ENCODE results near the gene RBMY1D. TPM values are rescaled to one million over a fixed set of nuclear protein-coding genes. Genes with fewer than 3 reads are reported as not detected.
"Not testable (repeated sequence)": the region's sequence is repeated elsewhere in the genome, so short reads cannot be mapped to it uniquely, and the experiment has no call there.

The RBMY1D gene
- not detected in 2 replicates for polyA plus RNA-seq (2013)

- not testable (repeated sequence) for H3K4me1 ChIP-seq (ENCODE audit: control insufficient read depth in 1 of 2, insufficient read depth in 2 of 2, low read length in 2 of 2); H3K14ac ChIP-seq (ENCODE audit: low read length)
Observed at GRCh38 chrY:21894426-21894825, at the start of gene RBMY1D. RBMY1D (minus strand) TSS chrY:21894526; CDS start chrY:21892513, 2,013 bp downstream.

GRCh38 chrY:21917932-21918331 lies 23.6 kb upstream of the RBMY1D start, which contains the start of gene RBMY1E:
RBMY1E (minus strand) TSS chrY:21918032; CDS start chrY:21916054, 1,978 bp downstream.
- not testable (repeated sequence) for H3K27me3 ChIP-seq (ENCODE audit: insufficient read depth, low read length); H3K23ac ChIP-seq (ENCODE audit: low read length); DNase-seq; H3K4me2 ChIP-seq (ENCODE audit: low read length); H3K79me2 ChIP-seq (ENCODE audit: control insufficient read depth, insufficient read depth, low read length, poor library complexity); H2AFZ ChIP-seq (ENCODE audit: insufficient read depth, low read length, poor library complexity); H4K8ac ChIP-seq (ENCODE audit: low read depth, low read length); H3K4me3 ChIP-seq (ENCODE audit: low read depth, low read length); H3K9ac ChIP-seq (ENCODE audit: low read length); H3K27ac ChIP-seq (ENCODE audit: low read depth, low read length); H2AK5ac ChIP-seq (ENCODE audit: low read length); H2BK12ac ChIP-seq (ENCODE audit: low read length); H3K14ac ChIP-seq (ENCODE audit: low read length); H3K36me3 ChIP-seq (ENCODE audit: control insufficient read depth in 1 of 2, insufficient read depth in 2 of 2, low read length in 2 of 2); H4K91ac ChIP-seq (ENCODE audit: low read depth, low read length); H2BK5ac ChIP-seq (ENCODE audit: low read depth, low read length, poor library complexity); H4K12ac ChIP-seq (ENCODE audit: low read depth, low read length); H3K4me1 ChIP-seq (ENCODE audit: control insufficient read depth in 1 of 2, insufficient read depth in 2 of 2, low read length in 2 of 2); H3K4ac ChIP-seq (ENCODE audit: low read depth, low read length); H3K9me3 ChIP-seq (ENCODE audit: insufficient read depth, low read depth, low read length); H2BK120ac ChIP-seq (ENCODE audit: insufficient read depth, low read length, poor library complexity); H3K79me1 ChIP-seq (ENCODE audit: low read length); H3K18ac ChIP-seq (ENCODE audit: low read length)
- WGBS (ENCODE audit: extremely low coverage, insufficient coverage, insufficient read length): no CpG with 5 or more reads among the region's 29 CpGs

More at GRCh38 chrY:21894426-21894825, at the start of gene RBMY1D:
- H2BK120ac ChIP-seq (ENCODE audit: insufficient read depth, low read length, poor library complexity); H3K9me3 ChIP-seq (ENCODE audit: insufficient read depth, low read depth, low read length); H2AFZ ChIP-seq (ENCODE audit: insufficient read depth, low read length, poor library complexity); H3K4me3 ChIP-seq (ENCODE audit: low read depth, low read length); H4K91ac ChIP-seq (ENCODE audit: low read depth, low read length); H4K12ac ChIP-seq (ENCODE audit: low read depth, low read length); H3K27me3 ChIP-seq (ENCODE audit: insufficient read depth, low read length); H2BK5ac ChIP-seq (ENCODE audit: low read depth, low read length, poor library complexity); H3K9ac ChIP-seq (ENCODE audit: low read length); H2BK12ac ChIP-seq (ENCODE audit: low read length); H3K4ac ChIP-seq (ENCODE audit: low read depth, low read length); H3K79me1 ChIP-seq (ENCODE audit: low read length); H3K18ac ChIP-seq (ENCODE audit: low read length); H3K36me3 ChIP-seq (ENCODE audit: control insufficient read depth in 1 of 2, insufficient read depth in 2 of 2, low read length in 2 of 2); H3K79me2 ChIP-seq (ENCODE audit: control insufficient read depth, insufficient read depth, low read length, poor library complexity); H3K4me2 ChIP-seq (ENCODE audit: low read length); H3K23ac ChIP-seq (ENCODE audit: low read length); H2AK5ac ChIP-seq (ENCODE audit: low read length); DNase-seq; H3K27ac ChIP-seq (ENCODE audit: low read depth, low read length); H4K8ac ChIP-seq (ENCODE audit: low read depth, low read length): not testable (repeated sequence)
- WGBS (ENCODE audit: extremely low coverage, insufficient coverage, insufficient read length): no CpG with 5 or more reads among the region's 28 CpGs

- H2BK12ac ChIP-seq (ENCODE audit: low read length); H3K27me3 ChIP-seq (ENCODE audit: insufficient read depth, low read length): not testable (repeated sequence)
Observed at GRCh38 chrY:21869407-21870076, 24.8 kb downstream of the RBMY1D start.

GRCh38 chrY:21845481-21845880 lies 48.8 kb downstream of the RBMY1D start:
- H3K79me2 ChIP-seq (ENCODE audit: control insufficient read depth, insufficient read depth, low read length, poor library complexity): no peaks in the 10 kb centered on the region
- H4K91ac ChIP-seq (ENCODE audit: low read depth, low read length): no peak overlapping the region
- H3K36me3 ChIP-seq (ENCODE audit: control insufficient read depth in 1 of 2, insufficient read depth in 2 of 2, low read length in 2 of 2): no peaks in the 10 kb centered on the region
- H2BK120ac ChIP-seq (ENCODE audit: insufficient read depth, low read length, poor library complexity): no peak overlapping the region
- H2BK12ac ChIP-seq (ENCODE audit: low read length): no peak overlapping the region
- no peaks in the 10 kb centered on the region for H3K27me3 ChIP-seq (ENCODE audit: insufficient read depth, low read length)
- peaks cover 5% of the 10 kb centered on the region for H3K9me3 ChIP-seq (ENCODE audit: insufficient read depth, low read depth, low read length)
- no peaks in the 10 kb centered on the region for H3K4me1 ChIP-seq (ENCODE audit: control insufficient read depth in 1 of 2, insufficient read depth in 2 of 2, low read length in 2 of 2)
- no peak for DNase-seq
- no peak overlapping the region for H2BK5ac ChIP-seq (ENCODE audit: low read depth, low read length, poor library complexity)
- WGBS (ENCODE audit: extremely low coverage, insufficient coverage, insufficient read length): no CpG with 5 or more reads among the region's 3 CpGs
- no peak overlapping the region for H3K4me2 ChIP-seq (ENCODE audit: low read length)
- H4K12ac ChIP-seq (ENCODE audit: low read depth, low read length): no peak overlapping the region
- H3K23ac ChIP-seq (ENCODE audit: low read length): no peak overlapping the region
- no peak overlapping the region for H3K18ac ChIP-seq (ENCODE audit: low read length)
- H3K9ac ChIP-seq (ENCODE audit: low read length): no peak overlapping the region
- H2AFZ ChIP-seq (ENCODE audit: insufficient read depth, low read length, poor library complexity): no peak overlapping the region
- no peak overlapping the region for H4K8ac ChIP-seq (ENCODE audit: low read depth, low read length)
- H3K14ac ChIP-seq (ENCODE audit: low read length): no peak overlapping the region
- no peak overlapping the region for H2AK5ac ChIP-seq (ENCODE audit: low read length)
- H3K27ac ChIP-seq (ENCODE audit: low read depth, low read length): no peak overlapping the region
- H3K79me1 ChIP-seq (ENCODE audit: low read length): no peaks in the 10 kb centered on the region
- H3K4me3 ChIP-seq (ENCODE audit: low read depth, low read length): no peak overlapping the region
- H3K4ac ChIP-seq (ENCODE audit: low read depth, low read length): no peak overlapping the region

More at GRCh38 chrY:21869407-21870076, 24.8 kb downstream of the RBMY1D start:
- not testable (repeated sequence) for H3K4ac ChIP-seq (ENCODE audit: low read depth, low read length); H3K23ac ChIP-seq (ENCODE audit: low read length); H2AFZ ChIP-seq (ENCODE audit: insufficient read depth, low read length, poor library complexity); H3K14ac ChIP-seq (ENCODE audit: low read length); DNase-seq; H3K4me3 ChIP-seq (ENCODE audit: low read depth, low read length); H2AK5ac ChIP-seq (ENCODE audit: low read length); H4K91ac ChIP-seq (ENCODE audit: low read depth, low read length); H2BK5ac ChIP-seq (ENCODE audit: low read depth, low read length, poor library complexity); H3K36me3 ChIP-seq (ENCODE audit: control insufficient read depth in 1 of 2, insufficient read depth in 2 of 2, low read length in 2 of 2); H3K4me1 ChIP-seq (ENCODE audit: control insufficient read depth in 1 of 2, insufficient read depth in 2 of 2, low read length in 2 of 2); H4K8ac ChIP-seq (ENCODE audit: low read depth, low read length); H3K18ac ChIP-seq (ENCODE audit: low read length); H3K9me3 ChIP-seq (ENCODE audit: insufficient read depth, low read depth, low read length); H3K9ac ChIP-seq (ENCODE audit: low read length); H4K12ac ChIP-seq (ENCODE audit: low read depth, low read length); H3K79me2 ChIP-seq (ENCODE audit: control insufficient read depth, insufficient read depth, low read length, poor library complexity); H3K79me1 ChIP-seq (ENCODE audit: low read length); H3K4me2 ChIP-seq (ENCODE audit: low read length); H3K27ac ChIP-seq (ENCODE audit: low read depth, low read length); H2BK120ac ChIP-seq (ENCODE audit: insufficient read depth, low read length, poor library complexity)
- no CpG with 5 or more reads among the region's 5 CpGs for WGBS (ENCODE audit: extremely low coverage, insufficient coverage, insufficient read length)
